Stimulated activated CD4-positive, alpha-beta T cell treated with anti-CD3 and anti-CD28 coated beads, Interleukin-12 subunit alpha, Interleukin-12 subunit beta, amount 100 ng/mL, for 48 hours (primary cell): ENCODE results near the gene UTF1.

Source experiments
- DNase-seq, 3 donors: peaks; one replicate each; pipeline ENCODE4 v3.0.0-alpha.2; 2020; ENCODE audit warnings: low read depth in 2 of 3, low spot score in 1 of 3

UTF1 gene

GRCh38 chr10:133230044-133230361, at the start of gene UTF1:
TSS of gene UTF1 (plus strand) at chr10:133230217. CDS start at chr10:133230289, 72 bp downstream.
- DNase-seq, result no peak

- DNase-seq, result no peak
Measured at GRCh38 chr10:133180965-133181639, 48.9 kb upstream of the UTF1 start.

- DNase-seq, result no peak
Measured at GRCh38 chr10:133182190-133182589, 47.8 kb upstream of the UTF1 start.

GRCh38 chr10:133182791-133183645, 47.0 kb upstream of the UTF1 start:
- no peak for DNase-seq

DNA sequence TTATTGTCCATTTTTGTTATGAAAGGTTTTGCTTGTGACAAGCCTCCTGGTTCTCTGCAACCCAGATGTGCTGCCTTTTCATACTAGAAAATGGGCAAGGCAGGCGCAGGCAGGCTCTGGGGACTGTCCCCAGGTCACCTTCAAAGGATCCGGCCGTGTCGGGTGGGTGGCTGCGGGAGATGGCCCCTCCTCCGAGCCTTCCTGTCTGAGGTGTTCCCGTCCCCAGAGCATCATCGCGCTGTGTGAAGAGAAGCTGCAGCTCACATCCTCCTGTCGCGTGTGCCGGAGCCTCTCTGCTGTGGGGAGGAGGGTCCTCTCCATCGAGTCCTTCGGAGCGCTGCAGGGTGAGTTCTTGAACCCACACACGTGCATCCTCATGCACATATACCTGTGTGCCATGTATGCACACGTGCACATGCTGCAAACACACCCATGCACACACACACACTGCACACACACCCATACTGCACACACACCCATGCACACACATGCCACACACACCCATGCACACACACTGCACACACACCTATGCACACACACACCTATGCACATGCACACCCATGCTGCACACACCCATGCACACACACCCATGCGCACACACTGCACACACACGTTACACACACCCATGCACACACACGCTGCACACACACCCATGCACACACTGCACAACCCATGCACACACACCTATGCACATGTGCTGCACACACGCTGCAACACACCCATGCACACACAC, 46.2 kb upstream of the UTF1 start:
- DNase-seq, result no peak

DNA sequence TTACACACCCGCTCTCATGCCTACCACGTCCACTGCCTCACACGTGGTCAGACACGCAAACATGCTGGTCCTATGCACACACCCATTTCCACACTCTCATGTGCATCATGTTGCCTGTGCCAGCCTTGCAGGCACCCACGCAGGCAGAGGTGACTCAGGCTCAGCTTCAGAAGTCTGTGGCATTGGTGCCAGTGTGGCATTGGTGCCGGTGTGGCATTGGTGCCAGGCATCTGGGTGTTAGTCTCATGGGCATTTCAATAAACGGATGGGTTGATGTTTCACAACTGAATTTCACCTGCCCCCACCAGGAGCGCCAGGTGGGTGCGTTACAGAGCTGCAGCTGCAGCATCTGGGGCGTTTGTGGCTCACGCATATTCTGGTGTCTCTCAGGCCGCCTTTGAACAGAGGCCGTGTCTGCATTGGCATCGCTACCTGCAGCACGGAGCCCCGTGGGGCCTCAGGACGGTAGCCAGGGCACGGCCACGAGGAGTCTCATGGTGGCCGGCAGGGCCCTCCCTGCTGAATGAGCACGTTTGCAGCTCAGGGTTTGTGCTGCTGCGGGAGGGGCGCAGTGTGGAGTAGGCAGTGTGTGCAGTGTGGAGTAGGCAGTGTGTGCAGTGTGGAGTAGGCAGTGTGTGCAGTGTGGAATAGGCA, 45.3 kb upstream of the UTF1 start:
- no peak for DNase-seq

DNA sequence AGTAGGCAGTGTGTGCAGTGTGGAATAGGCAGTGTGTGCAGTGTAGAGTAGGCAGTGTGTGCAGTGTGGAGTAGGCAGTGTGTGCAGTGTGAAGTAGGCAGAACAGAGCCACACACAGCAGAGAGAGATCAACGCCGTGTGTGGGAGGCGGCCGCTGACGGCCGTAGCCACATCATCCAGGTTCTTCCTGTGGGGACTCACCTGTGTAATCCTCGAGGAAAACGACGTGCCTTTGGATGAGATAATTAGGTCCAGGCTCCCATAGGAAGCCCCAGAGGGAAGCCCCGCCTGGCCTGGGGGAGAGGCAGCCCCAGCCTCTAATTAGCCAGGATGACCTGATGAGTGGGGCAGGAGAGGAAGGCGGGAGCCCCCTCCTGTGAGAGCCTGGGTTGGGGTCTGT, 44.6 kb upstream of the UTF1 start:
- DNase-seq, result no peak

DNA sequence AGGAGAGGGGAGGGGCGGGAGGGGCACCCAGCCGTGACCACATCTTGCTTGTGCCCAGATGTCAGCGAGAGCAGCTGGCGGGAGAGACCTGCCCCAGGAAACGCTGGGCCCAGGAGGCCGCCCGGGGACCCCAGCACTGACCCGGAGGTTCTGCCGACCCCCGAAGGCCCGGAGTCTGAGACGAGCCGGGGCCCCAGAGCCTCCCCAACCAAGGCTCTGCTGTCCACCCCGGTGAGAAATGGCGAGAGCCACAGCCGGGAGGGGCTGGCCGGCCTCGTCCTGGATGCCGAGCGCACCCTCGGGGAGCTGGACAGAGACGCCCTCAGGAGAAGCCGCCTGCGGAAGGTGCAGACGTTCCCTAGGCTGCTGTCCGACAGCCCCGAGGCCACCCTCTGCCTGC, 44.1 kb upstream of the UTF1 start:
- no peak for DNase-seq

DNA sequence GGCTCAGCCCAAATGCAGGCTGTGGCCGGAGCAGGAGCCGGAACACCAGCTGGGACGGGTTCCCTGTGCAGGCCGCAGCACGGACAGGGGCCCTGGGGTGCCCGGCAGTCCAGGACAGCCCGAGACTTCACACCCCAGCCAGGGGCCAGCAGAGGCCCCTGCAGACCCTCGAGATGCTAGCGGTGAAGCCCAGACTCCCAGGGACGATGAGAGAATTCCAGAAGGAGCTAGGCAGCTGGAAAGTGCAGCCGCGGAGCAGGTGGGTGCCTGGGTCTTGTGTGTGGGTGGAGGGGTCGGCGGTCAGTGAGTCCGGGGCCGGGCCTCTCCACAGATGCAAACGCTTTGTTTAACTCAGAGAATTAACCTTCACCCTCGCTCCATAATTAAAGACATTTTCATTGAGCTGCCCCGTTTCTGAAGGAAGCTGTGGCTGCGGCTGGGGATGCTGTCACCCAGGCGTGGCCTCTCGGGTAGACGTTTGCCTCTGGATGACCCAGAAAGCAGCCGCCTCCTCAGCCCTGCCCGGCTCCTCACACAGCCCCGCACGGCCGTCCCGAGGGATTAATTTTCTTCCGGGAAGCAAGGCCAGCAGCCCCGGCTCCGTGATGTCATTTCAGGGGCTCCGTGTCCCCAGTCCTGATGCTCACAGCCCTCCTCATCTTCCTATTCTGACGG, 43.5 kb upstream of the UTF1 start:
- DNase-seq, result no peak

DNA sequence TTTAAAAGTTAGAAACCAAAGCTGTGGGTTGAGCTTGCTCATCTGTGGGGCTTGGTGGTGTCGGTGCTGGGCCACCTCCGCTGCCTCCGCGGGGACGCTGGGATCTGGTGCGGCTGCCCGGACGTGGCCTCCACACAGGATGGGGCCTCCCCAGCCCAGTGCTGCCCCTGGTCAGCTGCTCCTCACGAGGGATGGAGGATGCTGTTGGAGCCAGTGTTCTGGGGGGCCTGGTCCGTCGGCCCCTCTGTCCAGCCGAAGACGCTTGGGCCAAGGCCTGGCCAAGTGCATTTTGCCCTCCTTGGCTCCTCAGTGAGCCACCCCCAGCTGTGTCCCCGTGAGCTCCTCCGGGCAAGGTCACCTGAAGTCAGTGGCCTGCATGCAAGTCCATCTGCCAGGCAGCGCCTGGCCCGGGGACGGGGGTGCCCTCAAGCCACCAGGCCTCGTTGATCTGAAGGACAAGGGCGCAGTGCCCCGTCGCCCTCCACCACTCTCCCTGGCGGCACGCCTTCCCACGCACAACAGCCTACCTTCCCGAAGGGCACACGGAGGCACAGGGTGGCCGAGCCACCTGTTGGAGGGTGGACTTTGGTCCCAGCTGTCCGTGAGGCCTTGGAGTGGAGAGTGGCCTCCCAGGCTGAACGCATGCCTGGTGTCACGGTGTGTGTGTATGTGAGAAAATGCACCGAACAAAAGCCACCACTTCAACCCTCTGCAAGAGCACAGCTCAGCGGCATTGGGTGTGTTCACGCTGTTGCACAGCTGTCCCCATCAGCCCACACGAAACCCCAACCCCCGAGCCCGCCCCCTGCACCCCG, 42.7 kb upstream of the UTF1 start:
- no peak for DNase-seq

DNA sequence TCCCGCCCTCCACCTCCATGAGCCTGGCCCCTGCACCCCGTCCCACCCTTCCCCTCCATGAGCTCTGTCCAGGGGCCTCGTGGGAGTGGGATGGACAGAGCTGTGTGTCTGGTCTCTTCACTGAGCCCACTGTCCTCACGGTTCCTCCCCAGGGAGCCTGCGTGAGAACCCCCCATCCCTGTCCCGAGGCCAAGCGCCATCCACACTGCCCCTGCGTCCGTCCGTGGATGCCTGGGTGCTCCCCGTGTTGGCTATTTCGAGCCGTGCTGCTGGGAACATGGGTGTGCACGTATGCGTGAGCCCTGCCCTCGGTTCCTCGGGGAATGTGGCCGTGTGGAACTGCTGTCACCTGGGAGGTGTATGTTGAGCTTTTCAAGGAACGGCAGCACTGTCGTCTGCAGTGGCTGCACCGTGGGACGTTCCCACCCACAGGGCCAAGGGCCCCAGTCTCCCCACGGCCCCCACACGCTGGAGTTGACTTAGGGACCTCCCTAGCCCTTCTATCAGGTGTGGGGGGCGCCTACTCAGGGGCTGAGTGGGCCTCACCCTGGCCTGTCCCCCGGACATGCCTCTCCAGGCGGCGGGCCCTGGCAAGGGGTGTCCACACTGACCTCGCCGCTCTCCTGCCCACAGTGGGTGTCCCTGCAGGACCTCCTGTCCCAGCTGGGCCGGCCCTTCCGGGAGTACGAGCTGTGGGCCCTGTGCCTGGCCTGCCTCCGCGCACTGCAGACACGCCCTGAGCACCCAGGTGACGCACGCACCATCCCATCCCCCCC, 41.9 kb upstream of the UTF1 start:
- DNase-seq, result no peak

- DNase-seq, result no peak
Measured at GRCh38 chr10:133189256-133189655, 40.8 kb upstream of the UTF1 start.

DNA sequence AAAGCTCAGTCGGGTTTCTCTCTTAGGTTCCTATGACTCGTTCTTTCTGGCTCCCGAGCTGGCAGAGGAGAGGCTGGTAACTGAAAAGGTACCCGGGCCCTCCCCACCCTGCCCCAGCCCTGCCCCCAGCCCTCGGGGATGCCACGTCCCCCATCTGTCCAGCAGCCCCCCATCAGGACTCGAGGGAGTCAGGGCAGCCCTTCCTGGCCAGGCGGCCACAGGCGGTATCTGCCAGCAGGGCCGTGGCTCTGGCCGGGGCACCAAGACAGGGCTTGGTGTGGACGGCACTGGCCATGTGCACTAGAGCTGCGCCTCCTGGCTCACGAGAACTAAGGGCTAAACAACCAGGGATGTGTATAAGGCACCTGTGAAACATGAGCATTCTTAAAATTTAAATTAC, 40.3 kb upstream of the UTF1 start:
- DNase-seq, result no peak

- no peak for DNase-seq
Measured at GRCh38 chr10:133190225-133190624, 39.8 kb upstream of the UTF1 start.

DNA sequence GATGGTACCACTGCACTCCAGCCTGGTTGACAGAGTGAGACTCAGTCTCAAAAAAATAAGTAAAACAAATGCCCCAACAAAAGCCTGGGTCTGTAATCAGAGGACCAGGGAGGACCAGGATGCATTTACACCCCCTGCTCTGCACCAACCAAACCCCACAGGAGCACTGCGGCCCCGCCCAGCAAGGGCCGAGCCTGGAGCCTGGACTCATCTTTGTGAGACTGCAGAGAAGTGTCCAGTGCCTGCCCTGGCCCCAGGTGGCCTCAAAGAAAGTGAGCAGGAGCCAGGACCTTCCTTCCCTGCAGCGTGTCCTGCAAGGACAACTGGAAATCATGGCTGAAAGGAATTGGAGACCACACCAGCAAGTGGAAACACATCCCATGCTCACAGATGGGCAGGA, 38.4 kb upstream of the UTF1 start:
- DNase-seq, result no peak

GRCh38 chr10:133194151-133194550, 35.9 kb upstream of the UTF1 start:
- DNase-seq, result no peak

- no peak for DNase-seq
Measured at GRCh38 chr10:133195096-133195495, 34.9 kb upstream of the UTF1 start.

DNA sequence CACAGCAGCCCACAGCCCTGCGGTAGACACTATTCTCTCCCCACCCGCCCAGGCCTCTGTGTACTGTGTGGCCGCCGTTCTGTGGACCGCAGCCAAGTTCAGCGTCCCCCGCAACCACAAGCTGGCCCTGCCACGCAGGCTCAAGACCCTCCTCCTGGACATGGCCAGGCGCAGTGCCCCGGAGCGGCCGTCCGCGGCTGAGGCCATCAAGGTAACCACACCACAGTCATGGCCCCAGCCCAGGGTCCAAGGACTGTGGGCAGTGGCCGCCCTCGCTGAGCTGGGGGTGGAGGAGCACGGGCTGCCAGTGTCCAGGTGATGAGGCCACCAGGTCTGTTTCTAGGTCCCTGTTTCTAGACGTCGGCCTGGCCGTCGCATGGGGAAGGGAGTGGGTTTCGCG, 34.4 kb upstream of the UTF1 start:
- no peak for DNase-seq

DNA sequence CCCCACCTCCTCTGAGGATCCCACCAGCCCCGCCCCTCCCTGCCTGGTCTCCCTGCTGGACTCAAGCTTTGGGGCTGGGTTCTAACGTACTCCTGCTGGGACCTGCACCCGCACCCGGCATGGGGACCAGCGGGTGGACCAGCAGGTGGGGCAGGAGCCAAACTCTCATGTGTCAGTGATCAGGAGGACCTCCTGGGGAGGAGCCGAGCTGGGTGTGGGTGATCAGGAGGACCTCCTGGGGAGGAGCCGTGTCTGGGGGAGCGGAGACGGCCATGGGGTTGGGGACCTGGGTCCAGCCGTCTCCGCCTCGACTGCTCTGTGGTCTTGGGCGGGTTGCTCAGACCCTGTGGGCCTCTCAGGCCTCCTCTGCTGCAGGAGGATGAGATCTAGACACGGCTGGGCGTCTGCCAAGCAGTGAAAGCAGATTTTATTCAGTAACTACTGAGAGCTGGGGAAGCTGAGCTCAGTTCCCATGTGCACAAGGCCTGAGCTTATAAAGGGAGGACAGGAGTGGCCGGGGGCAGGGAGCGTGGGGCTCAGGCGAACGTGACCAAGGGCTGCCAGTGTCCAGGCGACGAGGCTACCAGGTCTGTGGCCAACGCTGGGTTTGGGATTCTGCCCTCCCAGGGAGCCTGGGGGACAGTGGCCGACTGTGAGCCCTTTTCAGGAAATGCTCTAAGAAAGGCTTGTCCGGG, 33.6 kb upstream of the UTF1 start:
- DNase-seq, result no peak
